Small intestine (tissue), 7 donors: ENCODE measurements around the gene C12orf56. TPM values are rescaled to one million over a fixed set of nuclear protein-coding genes. Genes with fewer than 3 reads are reported as not detected.
A peak's percentile ranks its signal among the peaks of the same experiment; 100 is the strongest.
"Not testable (repeated sequence)": the region's sequence is repeated elsewhere in the genome, so short reads cannot be mapped to it uniquely, and the experiment has no call there.

ENCODE experiments used
- DNase-seq, 2 donors: peaks; one replicate each; pipeline versions ENCODE4 v3.0.0 to v3.0.0-alpha.2; 2013
- FAIRE-seq: peaks from 2 replicates; lab custom pipeline; 2012; peaks lifted over from hg19 to GRCh38; lab: Jason Lieb, UNC
- H3K27ac ChIP-seq, 3 donors: one replicate each; pipeline ENCODE4 v1.5.1; 2013; ENCODE audit warnings: low read length in 2 of 3, mild to moderate bottlenecking in 2 of 3, control low read depth in 1 of 3, inconsistent platforms in 1 of 3, low read depth in 1 of 3, moderate library complexity in 1 of 3
- H3K27me3 ChIP-seq, 3 donors: one replicate each; pipeline ENCODE4 v1.6.1; 2013; ENCODE audit warnings: low read length in 3 of 3, inconsistent platforms in 1 of 3; ENCODE audit not compliant: control insufficient read depth in 3 of 3, insufficient read depth in 3 of 3
- H3K36me3 ChIP-seq, 3 donors: one replicate each; pipeline ENCODE4 v1.6.1; 2013; ENCODE audit warnings: low read length in 3 of 3, inconsistent platforms in 1 of 3, low read depth in 1 of 3, mild to moderate bottlenecking in 1 of 3, moderate library complexity in 1 of 3; ENCODE audit not compliant: control insufficient read depth in 3 of 3, insufficient read depth in 2 of 3
- H3K4me1 ChIP-seq, 3 donors: one replicate each; pipeline ENCODE4 v1.6.1; 2013; ENCODE audit warnings: low read length in 2 of 3, inconsistent platforms in 1 of 3, low read depth in 1 of 3, mild to moderate bottlenecking in 1 of 3, moderate library complexity in 1 of 3; ENCODE audit not compliant: control insufficient read depth in 3 of 3, insufficient read depth in 2 of 3
- H3K4me3 ChIP-seq, 3 donors: one replicate each; pipeline ENCODE4 v1.5.1; 2013; ENCODE audit warnings: low read length in 3 of 3, control low read depth in 1 of 3, inconsistent platforms in 1 of 3, low read depth in 1 of 3, mild to moderate bottlenecking in 1 of 3, moderate library complexity in 1 of 3
- H3K9me3 ChIP-seq, 2 donors: one replicate each; pipeline ENCODE4 v1.6.1; 2013; ENCODE audit warnings: low read depth in 1 of 2, low read length in 1 of 2; ENCODE audit not compliant: control insufficient read depth in 2 of 2, insufficient read depth in 1 of 2
- WGBS, 3 donors: extraction: QIAGEN DNeasy Blood & Tissue Kit; methylation state at CpG; one replicate each; pipeline ENCODE4 v1.1.7; 2013; 5-methylcytosine and 5-hydroxymethylcytosine counted together
- polyA plus RNA-seq, 4 donors: library from polyadenylated mRNA; stranded (reverse) in 3 of 4; unstranded in 1 of 4; fragments of 200-250 nt in 3 of 4; fragments of 120-200 nt in 1 of 4; gene quantifications; one replicate each; pipeline versions ENCODE4 v1.2.1 to v1.2.3, GENCODE V29; 2013
- donor health status: healthy with polysubstance abuse.
- donor health status: control.
- donor health status: control.
- donor health status: Bipolar disorder and iron deficiency.
- donor health status: healthy.

The C12orf56 gene
- polyA plus RNA-seq, 4 donors, result 0.04 TPM; not detected in 3

DNA sequence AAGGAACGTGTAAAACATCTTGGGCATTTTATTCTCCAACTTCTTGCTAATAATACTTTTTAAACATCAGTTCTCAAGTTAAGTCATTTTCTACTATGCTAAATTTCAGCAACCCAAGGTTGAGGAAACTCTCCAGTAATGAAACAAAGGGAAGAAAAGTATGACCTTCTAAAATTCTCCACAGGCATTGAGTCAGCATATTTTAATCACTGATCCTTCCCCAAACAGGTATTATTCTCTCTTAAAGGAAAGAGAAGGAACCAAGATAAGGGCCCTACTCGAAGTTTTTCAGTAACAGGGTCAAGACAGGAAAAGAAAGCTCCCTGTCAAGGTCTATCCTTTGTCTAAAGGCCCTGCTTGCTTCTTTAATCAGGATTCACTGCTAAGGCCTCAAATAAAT, 171.4 kb downstream of the C12orf56 start:
- 12 to 31% (median 28%) methylated on average over 2 of the region's 2 CpGs for WGBS, 3 donors

DNA sequence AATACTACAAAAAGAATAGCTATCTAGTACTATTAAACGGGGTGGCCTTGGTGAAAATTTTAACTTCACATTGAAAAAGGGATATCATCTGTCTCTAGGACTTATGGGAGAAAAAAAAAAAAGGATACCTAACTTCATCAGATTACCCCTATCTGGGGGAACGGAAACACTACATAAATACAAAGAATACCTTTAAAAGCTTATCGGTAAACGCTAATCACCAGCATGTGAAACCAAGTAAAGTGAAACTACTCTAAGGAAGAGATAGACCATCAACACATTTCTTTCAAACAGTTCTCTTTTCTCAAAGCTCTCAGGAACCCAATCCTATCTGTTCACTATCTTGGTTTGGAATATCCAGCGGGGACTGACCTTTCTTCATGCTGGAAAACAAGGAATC, 172.0 kb downstream of the C12orf56 start:
- Histone ChIP-seq H3K27ac (peak overlapping the region in 1 of 3 donors; percentile 41), H3K4me1 (peaks cover 0 to 15% (median 0%) of the 10 kb centered on the region in 3 donors), H3K9me3 (no peaks in the 10 kb centered on the region), H3K4me3 (no peak overlapping the region), H3K36me3 (peaks cover 0 to 6% (median 2%) of the 10 kb centered on the region in 3 donors), H3K27me3 (no peaks in the 10 kb centered on the region)
- 13 to 51% (median 25%) methylated on average over 5 of the region's 5 CpGs for WGBS, 3 donors
- peak; percentile 21 to 32 for DNase-seq
- FAIRE-seq, result no peak

More for the DNA sequence above, 171.4 kb downstream of the C12orf56 start:
- Histone ChIP-seq H3K4me3 (no peak overlapping the region), H3K9me3 (no peaks in the 10 kb centered on the region), H3K4me1 (peaks cover 0 to 15% (median 0%) of the 10 kb centered on the region in 3 donors), H3K27me3 (no peaks in the 10 kb centered on the region), H3K36me3 (peaks cover 0 to 6% (median 0%) of the 10 kb centered on the region in 3 donors), H3K27ac (peak overlapping the region in 1 of 3 donors; percentile 41)
- FAIRE-seq, result no peak
- peak; percentile 12 to 13 for DNase-seq

DNA sequence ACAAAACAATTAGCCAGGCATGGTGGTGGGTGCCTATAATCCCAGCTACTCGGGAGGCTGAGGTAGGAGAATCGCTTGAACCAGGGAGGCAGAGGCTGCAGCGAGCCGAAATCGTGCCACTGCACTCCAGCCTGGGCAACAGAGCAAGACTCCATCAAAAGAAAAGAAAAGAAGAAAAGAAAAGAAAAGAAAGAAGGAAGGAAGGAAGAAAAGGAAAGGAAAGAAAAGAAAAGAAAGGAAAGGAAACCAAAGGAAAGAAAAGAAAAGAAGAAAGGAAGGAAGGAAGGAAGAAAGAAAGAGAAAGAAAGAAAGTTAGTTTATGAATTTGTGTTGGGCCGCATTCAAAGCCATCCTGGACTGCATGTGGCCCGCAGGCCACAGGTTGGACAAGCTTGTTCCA, 172.9 kb downstream of the C12orf56 start:
- not testable (repeated sequence) for H3K36me3 ChIP-seq, H3K4me3 ChIP-seq, H3K9me3 ChIP-seq, H3K27me3 ChIP-seq, DNase-seq, FAIRE-seq, H3K27ac ChIP-seq
- WGBS, 3 donors, result 94 to 98% (median 95%) methylated on average over 7 of the region's 7 CpGs
- peaks cover 0 to 15% (median 0%) of the 10 kb centered on the region in 3 donors for H3K4me1 ChIP-seq

- FAIRE-seq (no peak), DNase-seq (no peak)
- H3K27me3 ChIP-seq, result no peaks in the 10 kb centered on the region
- H3K4me1 ChIP-seq, result peaks cover 0 to 11% (median 0%) of the 10 kb centered on the region in 3 donors
- H3K36me3 ChIP-seq, result peaks cover 0 to 7% (median 2%) of the 10 kb centered on the region in 3 donors
- H3K4me3 ChIP-seq, result no peak overlapping the region
- H3K9me3 ChIP-seq, result no peaks in the 10 kb centered on the region
- no peak overlapping the region for H3K27ac ChIP-seq
Measured at GRCh38 chr12:64216239-64216638, 174.3 kb downstream of the C12orf56 start.

Other genes with a start within 250 kb of the C12orf56 start
- 1 to 10 TPM; 1.3 to 5.6 (median 3.1) TPM for gene KICS2, start 168.5 kb downstream of the C12orf56 start, polyA plus RNA-seq
- 10 to 100 TPM in 2 of 4 donors, 1 to 10 TPM in 2; 5.4 to 30.9 (median 14.9) TPM for gene XPOT, start 13.6 kb upstream of the C12orf56 start, polyA plus RNA-seq
- 10 to 100 TPM; 12.3 to 27.1 (median 22.9) TPM for gene TBK1, start 61.4 kb upstream of the C12orf56 start, polyA plus RNA-seq
- 10 to 100 TPM; 14.9 to 23.3 (median 21.9) TPM for gene RASSF3, start 219.7 kb upstream of the C12orf56 start, polyA plus RNA-seq